A673 (cell line): Measurements from ENCODE around the gene GALNT6.

Source experiments
- CTCF ChIP-seq: fragments of 300-800, 200-600 bp; sonication (generic); conservative IDR thresholded peaks from 2 replicates; pipeline ENCODE4 v1.5.1; 2017; ENCODE audit warnings: low read depth, mild to moderate bottlenecking, antibody characterized with exemption, low read length, moderate library complexity, mixed read lengths
- EZH2 ChIP-seq: fragments of 200-600 bp; sonication (generic); IDR thresholded peaks from 2 replicates; pipeline ENCODE4 v1.6.1; 2017; ENCODE audit warnings: borderline replicate concordance, low read depth, mild to moderate bottlenecking, mixed read lengths, antibody characterized with exemption, low read length; ENCODE audit not compliant: poor library complexity, severe bottlenecking

- TF ChIP-seq CTCF (no peak), EZH2 (no peak)
Observed at GRCh38 chr12:51362307-51362706, 28.9 kb downstream of the GALNT6 start.
